ENCODE data around the gene WDR53. TPM values are rescaled to one million over a fixed set of nuclear protein-coding genes. Genes with fewer than 3 reads are reported as not detected.
A peak's percentile ranks its signal among the peaks of the same experiment; 100 is the strongest.
"Not testable (repeated sequence)": the region's sequence is repeated elsewhere in the genome, so short reads cannot be mapped to it uniquely, and the experiment has no call there.

WDR53 gene
- total RNA-seq, 1 experiment from 2014 or later = 14.8 TPM

- DNase-seq (ENCODE audit: low read depth, low spot score) = no peak
- Histone ChIP-seq H3K79me2 (ENCODE audit: insufficient read depth, low read length) (peaks cover 93% of the 10 kb centered on the region), H4K20me1 (ENCODE audit: insufficient read depth) (peaks cover 6% of the 10 kb centered on the region; the same call in 1 of the 2 replicates), H3K4me1 (ENCODE audit: control insufficient read depth in 1 of 2, insufficient read depth in 2 of 2, low read length in 2 of 2) (peaks cover 7 to 13% of the 10 kb centered on the region in 2 experiments), H3K9me3 (ENCODE audit: control insufficient read depth in 1 of 2, insufficient read depth in 1 of 2, low read depth in 1 of 2, low read length in 2 of 2) (no peaks in the 10 kb centered on the region), H3K9me2 (ENCODE audit: insufficient read depth) (no peaks in the 10 kb centered on the region), H3K4me2 (ENCODE audit: low read length) (no peak overlapping the region), H2AFZ (ENCODE audit: low read depth, low read length, poor library complexity, severe bottlenecking) (no peak overlapping the region), H3K9ac (ENCODE audit: low read length) (no peak overlapping the region), H3K27me3 (ENCODE audit: insufficient read depth, low read length) (no peaks in the 10 kb centered on the region), H3K4me3 (replicated peaks in 1 of 2; ENCODE audit: low read depth in 1 of 2, low read length in 2 of 2) (no peak overlapping the region), H3K27ac (ENCODE audit: low read depth, low read length) (no peak overlapping the region), H3K36me3 (ENCODE audit: control insufficient read depth in 1 of 2, insufficient read depth in 2 of 2, low read length in 2 of 2) (peaks cover 0 to 4% of the 10 kb centered on the region in 2 experiments; a peak in 1 of 4 replicates)
- no peak for ATAC-seq
- RAD21 ChIA-PET (ENCODE audit: low non-redundant PET in 1 of 2, low total read pairs in 2 of 2, uncharacterized antibody in 2 of 2, unreplicated experiment in 2 of 2) = no interaction called here
- CTCF ChIA-PET = interaction anchor here (1.3 kb wide), 1 partner anchor 37 kb away, joined by 3 read pairs; no protein-coding TSS in a partner anchor
- intact Hi-C loops (cut with micrococcal nuclease) = no loop called here
- POLR2A ChIA-PET = no interaction called here
- TF ChIP-seq POLR2A (IDR thresholded peaks at IDR 0.05; ENCODE audit: borderline replicate concordance, extremely low read depth, insufficient read depth, insufficient read length) (no peak), CEBPB (IDR thresholded peaks at IDR 0.05; ENCODE audit: low read depth) (no peak), ZNF274 (IDR thresholded peaks at IDR 0.05; ENCODE audit: low read depth, low read length) (no peak), YY1 (IDR thresholded peaks at IDR 0.05; ENCODE audit: extremely low read depth, insufficient replicate concordance, low read depth, low read length) (no peak)
- TF ChIP-seq, protein P1, sequence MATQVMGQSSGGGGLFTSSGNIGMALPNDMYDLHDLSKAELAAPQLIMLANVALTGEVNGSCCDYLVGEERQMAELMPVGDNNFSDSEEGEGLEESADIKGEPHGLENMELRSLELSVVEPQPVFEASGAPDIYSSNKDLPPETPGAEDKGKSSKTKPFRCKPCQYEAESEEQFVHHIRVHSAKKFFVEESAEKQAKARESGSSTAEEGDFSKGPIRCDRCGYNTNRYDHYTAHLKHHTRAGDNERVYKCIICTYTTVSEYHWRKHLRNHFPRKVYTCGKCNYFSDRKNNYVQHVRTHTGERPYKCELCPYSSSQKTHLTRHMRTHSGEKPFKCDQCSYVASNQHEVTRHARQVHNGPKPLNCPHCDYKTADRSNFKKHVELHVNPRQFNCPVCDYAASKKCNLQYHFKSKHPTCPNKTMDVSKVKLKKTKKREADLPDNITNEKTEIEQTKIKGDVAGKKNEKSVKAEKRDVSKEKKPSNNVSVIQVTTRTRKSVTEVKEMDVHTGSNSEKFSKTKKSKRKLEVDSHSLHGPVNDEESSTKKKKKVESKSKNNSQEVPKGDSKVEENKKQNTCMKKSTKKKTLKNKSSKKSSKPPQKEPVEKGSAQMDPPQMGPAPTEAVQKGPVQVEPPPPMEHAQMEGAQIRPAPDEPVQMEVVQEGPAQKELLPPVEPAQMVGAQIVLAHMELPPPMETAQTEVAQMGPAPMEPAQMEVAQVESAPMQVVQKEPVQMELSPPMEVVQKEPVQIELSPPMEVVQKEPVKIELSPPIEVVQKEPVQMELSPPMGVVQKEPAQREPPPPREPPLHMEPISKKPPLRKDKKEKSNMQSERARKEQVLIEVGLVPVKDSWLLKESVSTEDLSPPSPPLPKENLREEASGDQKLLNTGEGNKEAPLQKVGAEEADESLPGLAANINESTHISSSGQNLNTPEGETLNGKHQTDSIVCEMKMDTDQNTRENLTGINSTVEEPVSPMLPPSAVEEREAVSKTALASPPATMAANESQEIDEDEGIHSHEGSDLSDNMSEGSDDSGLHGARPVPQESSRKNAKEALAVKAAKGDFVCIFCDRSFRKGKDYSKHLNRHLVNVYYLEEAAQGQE (IDR thresholded peaks at IDR 0.05; ENCODE audit: low read depth) = no peak
- TF ChIP-seq, protein P2, sequence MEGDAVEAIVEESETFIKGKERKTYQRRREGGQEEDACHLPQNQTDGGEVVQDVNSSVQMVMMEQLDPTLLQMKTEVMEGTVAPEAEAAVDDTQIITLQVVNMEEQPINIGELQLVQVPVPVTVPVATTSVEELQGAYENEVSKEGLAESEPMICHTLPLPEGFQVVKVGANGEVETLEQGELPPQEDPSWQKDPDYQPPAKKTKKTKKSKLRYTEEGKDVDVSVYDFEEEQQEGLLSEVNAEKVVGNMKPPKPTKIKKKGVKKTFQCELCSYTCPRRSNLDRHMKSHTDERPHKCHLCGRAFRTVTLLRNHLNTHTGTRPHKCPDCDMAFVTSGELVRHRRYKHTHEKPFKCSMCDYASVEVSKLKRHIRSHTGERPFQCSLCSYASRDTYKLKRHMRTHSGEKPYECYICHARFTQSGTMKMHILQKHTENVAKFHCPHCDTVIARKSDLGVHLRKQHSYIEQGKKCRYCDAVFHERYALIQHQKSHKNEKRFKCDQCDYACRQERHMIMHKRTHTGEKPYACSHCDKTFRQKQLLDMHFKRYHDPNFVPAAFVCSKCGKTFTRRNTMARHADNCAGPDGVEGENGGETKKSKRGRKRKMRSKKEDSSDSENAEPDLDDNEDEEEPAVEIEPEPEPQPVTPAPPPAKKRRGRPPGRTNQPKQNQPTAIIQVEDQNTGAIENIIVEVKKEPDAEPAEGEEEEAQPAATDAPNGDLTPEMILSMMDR (IDR thresholded peaks at IDR 0.05 in 2 of 3, conservative IDR thresholded peaks at IDR 0.05 in 1 of 3; ENCODE audit: borderline replicate concordance in 1 of 3, insufficient read depth in 1 of 3, low read depth in 2 of 3, low read length in 2 of 3) = no peak
- no TSS peak for BruUV-seq (replicated peaks)
Measured at GRCh38 chr3:196572389-196572788, 4.0 kb upstream of the WDR53 start.

DNA sequence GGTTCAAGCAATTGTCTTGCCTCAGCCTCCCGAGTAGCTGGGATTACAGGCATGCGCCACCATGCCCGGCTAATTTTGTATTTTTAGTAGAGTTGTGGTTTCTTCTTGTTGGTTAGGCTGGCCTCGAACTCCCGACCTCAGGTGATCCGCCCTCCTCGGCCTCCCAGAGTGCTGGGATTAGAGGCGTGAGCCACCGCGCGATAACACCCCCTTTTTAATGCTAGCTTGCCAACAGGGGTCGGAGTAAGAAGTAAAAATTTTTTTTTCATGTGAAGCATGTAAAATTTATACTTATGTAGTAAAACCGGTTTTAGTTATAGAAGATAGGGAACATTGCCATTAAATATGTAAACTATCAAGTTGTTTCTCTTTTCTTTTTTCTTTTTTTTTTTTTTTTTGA, 2.0 kb upstream of the WDR53 start:
- peaks cover 88% of the 10 kb centered on the region for H3K79me2 ChIP-seq (ENCODE audit: insufficient read depth, low read length)
- H4K20me1 ChIP-seq (ENCODE audit: insufficient read depth); POLR2A ChIA-PET; H2AFZ ChIP-seq (ENCODE audit: low read depth, low read length, poor library complexity, severe bottlenecking); DNase-seq (ENCODE audit: low read depth, low spot score); H3K9ac ChIP-seq (ENCODE audit: low read length); H3K9me3 ChIP-seq (ENCODE audit: control insufficient read depth in 1 of 2, insufficient read depth in 1 of 2, low read depth in 1 of 2, low read length in 2 of 2); intact Hi-C loops (cut with micrococcal nuclease); H3K9me2 ChIP-seq (ENCODE audit: insufficient read depth); ATAC-seq; RAD21 ChIA-PET (ENCODE audit: low non-redundant PET in 1 of 2, low total read pairs in 2 of 2, uncharacterized antibody in 2 of 2, unreplicated experiment in 2 of 2); BruUV-seq (replicated peaks); H3K27me3 ChIP-seq (ENCODE audit: insufficient read depth, low read length); CTCF ChIA-PET; H3K27ac ChIP-seq (ENCODE audit: low read depth, low read length); H3K36me3 ChIP-seq (ENCODE audit: control insufficient read depth in 1 of 2, insufficient read depth in 2 of 2, low read length in 2 of 2): not testable (repeated sequence)
- H3K4me2 ChIP-seq (ENCODE audit: low read length) = peak overlapping the region; percentile 93; the same call in 1 of the 2 replicates
- H3K4me1 ChIP-seq (ENCODE audit: control insufficient read depth in 1 of 2, insufficient read depth in 2 of 2, low read length in 2 of 2) = peaks cover 10 to 19% of the 10 kb centered on the region in 2 experiments
- peak overlapping the region in 1 of 2 experiments; percentile 98; a peak in 1 of 4 replicates for H3K4me3 ChIP-seq (replicated peaks in 1 of 2; ENCODE audit: low read depth in 1 of 2, low read length in 2 of 2)
